ENCODE measurements around the gene PSME3. TPM values are rescaled to one million over a fixed set of nuclear protein-coding genes. Genes with fewer than 3 reads are reported as not detected.

Gene PSME3
- total and polyA plus RNA-seq, 2 of the 13 experiments (the other 11 are each of a cell fraction or from before 2014, with no cell fraction given): 66.3 to 135 TPM

DNA sequence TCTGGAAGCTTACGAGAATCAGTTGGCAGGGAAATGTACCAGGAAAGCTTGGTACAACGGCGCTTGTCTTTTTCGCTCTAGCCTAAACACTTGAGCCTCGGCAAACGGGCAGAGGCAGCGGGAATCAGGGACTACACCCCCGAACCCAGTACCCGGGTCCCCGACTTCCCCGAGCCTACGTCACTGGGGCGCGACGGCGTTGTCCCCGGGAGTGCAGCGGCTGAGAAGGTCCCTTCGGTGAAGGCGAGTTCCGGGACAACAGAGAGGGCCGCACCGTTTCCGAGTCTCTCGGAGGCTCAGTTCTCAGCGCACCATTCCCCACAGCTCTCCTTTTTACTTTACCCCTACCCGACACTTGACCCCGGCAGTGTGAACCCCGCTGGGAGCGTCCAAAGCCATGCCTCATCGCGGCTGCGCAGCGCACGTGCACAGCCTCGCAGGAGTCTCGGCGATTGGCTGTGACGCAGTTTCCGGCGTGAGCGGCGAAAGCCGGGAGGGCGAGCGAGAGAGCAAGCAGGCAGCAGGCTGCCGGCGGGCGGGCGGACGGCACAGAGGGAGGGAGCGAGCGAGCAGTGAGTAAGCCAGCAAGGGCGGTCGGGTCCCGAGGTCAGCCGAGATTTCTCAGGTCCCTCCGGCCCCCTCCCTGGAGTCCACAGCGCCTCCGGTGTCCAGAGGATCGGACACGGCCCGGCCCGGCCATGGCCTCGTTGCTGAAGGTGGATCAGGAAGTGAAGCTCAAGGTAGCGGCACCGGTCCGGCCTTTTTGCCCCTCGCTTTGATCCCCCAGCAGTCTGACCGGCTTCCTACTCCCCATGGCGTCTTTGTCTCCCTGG is at the start of gene PSME3 (continued):
- TF ChIP-seq SAFB2 (CRISPR knock-in tag; IDR thresholded peaks at IDR 0.05; ENCODE audit: borderline replicate concordance, low read depth) (peak; percentile 78; the same call in 1 of the 2 replicates), MYNN (CRISPR knock-in tag; IDR thresholded peaks at IDR 0.05; ENCODE audit: low read depth) (peak; percentile 29; the same call in 1 of the 2 replicates), TBL1XR1 (IDR thresholded peaks at IDR 0.05; ENCODE audit: borderline replicate concordance, low read length, partially characterized antibody) (peak; percentile 26), ZNF674 (CRISPR knock-in tag; IDR thresholded peaks at IDR 0.05; ENCODE audit: low read depth) (no peak), RBM39 (IDR thresholded peaks at IDR 0.05; ENCODE audit: low read depth, low read length, poor library complexity, severe bottlenecking) (no peak), TOPORS (CRISPR knock-in tag; IDR thresholded peaks at IDR 0.05) (peak; percentile 85), ZKSCAN1 (IDR thresholded peaks at IDR 0.05; ENCODE audit: low read length) (peak; percentile 34; the same call in 1 of the 2 replicates), AGO2 (optimal IDR thresholded peaks at IDR 0.05; ENCODE audit: low read depth, low read length) (peak; percentile 79), CC2D1A (CRISPR knock-in tag; IDR thresholded peaks at IDR 0.05) (no peak)
- TF ChIP-seq, protein P1, sequence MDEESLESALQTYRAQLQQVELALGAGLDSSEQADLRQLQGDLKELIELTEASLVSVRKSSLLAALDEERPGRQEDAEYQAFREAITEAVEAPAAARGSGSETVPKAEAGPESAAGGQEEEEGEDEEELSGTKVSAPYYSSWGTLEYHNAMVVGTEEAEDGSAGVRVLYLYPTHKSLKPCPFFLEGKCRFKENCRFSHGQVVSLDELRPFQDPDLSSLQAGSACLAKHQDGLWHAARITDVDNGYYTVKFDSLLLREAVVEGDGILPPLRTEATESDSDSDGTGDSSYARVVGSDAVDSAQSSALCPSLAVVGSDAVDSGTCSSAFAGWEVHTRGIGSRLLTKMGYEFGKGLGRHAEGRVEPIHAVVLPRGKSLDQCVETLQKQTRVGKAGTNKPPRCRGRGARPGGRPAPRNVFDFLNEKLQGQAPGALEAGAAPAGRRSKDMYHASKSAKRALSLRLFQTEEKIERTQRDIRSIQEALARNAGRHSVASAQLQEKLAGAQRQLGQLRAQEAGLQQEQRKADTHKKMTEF (CRISPR knock-in tag; IDR thresholded peaks at IDR 0.05): peak; percentile 99
- TF ChIP-seq, protein P2, sequence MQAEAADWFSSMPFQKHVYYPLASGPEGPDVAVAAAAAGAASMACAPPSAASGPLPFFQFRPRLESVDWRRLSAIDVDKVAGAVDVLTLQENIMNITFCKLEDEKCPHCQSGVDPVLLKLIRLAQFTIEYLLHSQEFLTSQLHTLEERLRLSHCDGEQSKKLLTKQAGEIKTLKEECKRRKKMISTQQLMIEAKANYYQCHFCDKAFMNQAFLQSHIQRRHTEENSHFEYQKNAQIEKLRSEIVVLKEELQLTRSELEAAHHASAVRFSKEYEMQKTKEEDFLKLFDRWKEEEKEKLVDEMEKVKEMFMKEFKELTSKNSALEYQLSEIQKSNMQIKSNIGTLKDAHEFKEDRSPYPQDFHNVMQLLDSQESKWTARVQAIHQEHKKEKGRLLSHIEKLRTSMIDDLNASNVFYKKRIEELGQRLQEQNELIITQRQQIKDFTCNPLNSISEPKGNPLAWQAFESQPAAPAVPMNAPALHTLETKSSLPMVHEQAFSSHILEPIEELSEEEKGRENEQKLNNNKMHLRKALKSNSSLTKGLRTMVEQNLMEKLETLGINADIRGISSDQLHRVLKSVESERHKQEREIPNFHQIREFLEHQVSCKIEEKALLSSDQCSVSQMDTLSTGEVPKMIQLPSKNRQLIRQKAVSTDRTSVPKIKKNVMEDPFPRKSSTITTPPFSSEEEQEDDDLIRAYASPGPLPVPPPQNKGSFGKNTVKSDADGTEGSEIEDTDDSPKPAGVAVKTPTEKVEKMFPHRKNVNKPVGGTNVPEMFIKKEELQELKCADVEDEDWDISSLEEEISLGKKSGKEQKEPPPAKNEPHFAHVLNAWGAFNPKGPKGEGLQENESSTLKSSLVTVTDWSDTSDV (CRISPR knock-in tag; IDR thresholded peaks at IDR 0.05): peak; percentile 98
- TF ChIP-seq, protein P3, sequence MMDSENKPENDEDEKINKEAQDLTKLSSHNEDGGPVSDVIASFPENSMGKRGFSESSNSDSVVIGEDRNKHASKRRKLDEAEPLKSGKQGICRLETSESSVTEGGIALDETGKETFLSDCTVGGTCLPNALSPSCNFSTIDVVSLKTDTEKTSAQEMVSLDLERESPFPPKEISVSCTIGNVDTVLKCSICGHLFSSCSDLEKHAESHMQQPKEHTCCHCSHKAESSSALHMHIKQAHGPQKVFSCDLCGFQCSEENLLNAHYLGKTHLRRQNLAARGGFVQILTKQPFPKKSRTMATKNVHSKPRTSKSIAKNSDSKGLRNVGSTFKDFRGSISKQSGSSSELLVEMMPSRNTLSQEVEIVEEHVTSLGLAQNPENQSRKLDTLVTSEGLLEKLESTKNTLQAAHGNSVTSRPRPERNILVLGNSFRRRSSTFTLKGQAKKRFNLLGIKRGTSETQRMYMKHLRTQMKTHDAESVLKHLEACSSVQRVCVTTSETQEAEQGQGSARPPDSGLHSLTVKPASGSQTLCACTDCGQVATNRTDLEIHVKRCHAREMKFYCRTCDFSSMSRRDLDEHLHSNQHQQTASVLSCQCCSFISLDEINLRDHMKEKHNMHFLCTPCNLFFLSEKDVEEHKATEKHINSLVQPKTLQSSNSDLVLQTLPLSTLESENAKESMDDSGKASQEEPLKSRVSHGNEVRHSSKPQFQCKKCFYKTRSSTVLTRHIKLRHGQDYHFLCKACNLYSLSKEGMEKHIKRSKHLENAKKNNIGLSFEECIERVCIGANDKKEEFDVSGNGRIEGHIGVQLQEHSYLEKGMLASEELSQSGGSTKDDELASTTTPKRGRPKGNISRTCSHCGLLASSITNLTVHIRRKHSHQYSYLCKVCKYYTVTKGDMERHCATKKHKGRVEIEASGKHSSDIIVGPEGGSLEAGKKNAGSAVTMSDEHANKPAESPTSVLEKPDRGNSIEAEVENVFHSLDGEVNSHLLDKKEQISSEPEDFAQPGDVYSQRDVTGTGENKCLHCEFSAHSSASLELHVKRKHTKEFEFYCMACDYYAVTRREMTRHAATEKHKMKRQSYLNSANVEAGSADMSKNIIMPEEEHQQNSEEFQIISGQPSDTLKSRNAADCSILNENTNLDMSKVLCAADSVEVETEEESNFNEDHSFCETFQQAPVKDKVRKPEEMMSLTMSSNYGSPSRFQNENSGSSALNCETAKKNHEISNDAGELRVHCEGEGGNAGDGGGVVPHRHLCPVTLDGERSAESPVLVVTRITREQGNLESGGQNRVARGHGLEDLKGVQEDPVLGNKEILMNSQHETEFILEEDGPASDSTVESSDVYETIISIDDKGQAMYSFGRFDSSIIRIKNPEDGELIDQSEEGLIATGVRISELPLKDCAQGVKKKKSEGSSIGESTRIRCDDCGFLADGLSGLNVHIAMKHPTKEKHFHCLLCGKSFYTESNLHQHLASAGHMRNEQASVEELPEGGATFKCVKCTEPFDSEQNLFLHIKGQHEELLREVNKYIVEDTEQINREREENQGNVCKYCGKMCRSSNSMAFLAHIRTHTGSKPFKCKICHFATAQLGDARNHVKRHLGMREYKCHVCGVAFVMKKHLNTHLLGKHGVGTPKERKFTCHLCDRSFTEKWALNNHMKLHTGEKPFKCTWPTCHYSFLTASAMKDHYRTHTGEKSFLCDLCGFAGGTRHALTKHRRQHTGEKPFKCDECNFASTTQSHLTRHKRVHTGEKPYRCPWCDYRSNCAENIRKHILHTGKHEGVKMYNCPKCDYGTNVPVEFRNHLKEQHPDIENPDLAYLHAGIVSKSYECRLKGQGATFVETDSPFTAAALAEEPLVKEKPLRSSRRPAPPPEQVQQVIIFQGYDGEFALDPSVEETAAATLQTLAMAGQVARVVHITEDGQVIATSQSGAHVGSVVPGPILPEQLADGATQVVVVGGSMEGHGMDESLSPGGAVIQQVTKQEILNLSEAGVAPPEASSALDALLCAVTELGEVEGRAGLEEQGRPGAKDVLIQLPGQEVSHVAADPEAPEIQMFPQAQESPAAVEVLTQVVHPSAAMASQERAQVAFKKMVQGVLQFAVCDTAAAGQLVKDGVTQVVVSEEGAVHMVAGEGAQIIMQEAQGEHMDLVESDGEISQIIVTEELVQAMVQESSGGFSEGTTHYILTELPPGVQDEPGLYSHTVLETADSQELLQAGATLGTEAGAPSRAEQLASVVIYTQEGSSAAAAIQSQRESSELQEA (CRISPR knock-in tag; IDR thresholded peaks at IDR 0.05; ENCODE audit: not compliant biosample characterization): peak; percentile 33
- TF ChIP-seq, protein P4, sequence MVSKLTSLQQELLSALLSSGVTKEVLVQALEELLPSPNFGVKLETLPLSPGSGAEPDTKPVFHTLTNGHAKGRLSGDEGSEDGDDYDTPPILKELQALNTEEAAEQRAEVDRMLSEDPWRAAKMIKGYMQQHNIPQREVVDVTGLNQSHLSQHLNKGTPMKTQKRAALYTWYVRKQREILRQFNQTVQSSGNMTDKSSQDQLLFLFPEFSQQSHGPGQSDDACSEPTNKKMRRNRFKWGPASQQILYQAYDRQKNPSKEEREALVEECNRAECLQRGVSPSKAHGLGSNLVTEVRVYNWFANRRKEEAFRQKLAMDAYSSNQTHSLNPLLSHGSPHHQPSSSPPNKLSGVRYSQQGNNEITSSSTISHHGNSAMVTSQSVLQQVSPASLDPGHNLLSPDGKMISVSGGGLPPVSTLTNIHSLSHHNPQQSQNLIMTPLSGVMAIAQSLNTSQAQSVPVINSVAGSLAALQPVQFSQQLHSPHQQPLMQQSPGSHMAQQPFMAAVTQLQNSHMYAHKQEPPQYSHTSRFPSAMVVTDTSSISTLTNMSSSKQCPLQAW (CRISPR knock-in tag; IDR thresholded peaks at IDR 0.05): peak; percentile 97

Measured in HepG2 (cell line).